GM12878 (cell line): ENCODE results near the gene DIRAS3. TPM values are rescaled to one million over a fixed set of nuclear protein-coding genes. Genes with fewer than 3 reads are reported as not detected.

Experiments
- ATAC-seq: fragments of 200-7000 bp; cut with Tn5 transposase; 3 replicates; pipeline ENCODE4 v1.9.1; 2020; ENCODE audit warnings: mild to moderate bottlenecking, moderate library complexity
- BruUV-seq: library from RNA; stranded (reverse); fragments of 400-500 nt; replicated peaks from 2 replicates; lab custom pipeline; 2021; lab: Mats Ljungman, UMichigan
- CTCF ChIA-PET: fragments of 300-600 bp; sonication (Branson Sonifier 250); formaldehyde crosslinking; extraction: SDS; loops from one replicate; lab custom pipeline; 2021; ENCODE audit warnings: inconsistent platforms; lab: Yijun Ruan, JAX
- POLR2A ChIA-PET: fragments of 350-600 bp; formaldehyde crosslinking; extraction: SDS; loops from one replicate; lab custom pipeline; 2021; ENCODE audit warnings: inconsistent platforms; lab: Charles Lee
- RAD21 ChIA-PET: fragments of 300-600 bp; sonication (Branson Sonifier 250); formaldehyde crosslinking; loops from one replicate; lab custom pipeline; 2023; ENCODE audit warnings: antibody characterized with exemption; ENCODE audit not compliant: unreplicated experiment; lab: Charles Lee
- SMC1A ChIA-PET: fragments of 300-600 bp; sonication (Branson Sonifier 250); formaldehyde crosslinking; loops from one replicate; lab custom pipeline; 2023; ENCODE audit not compliant: unreplicated experiment, uncharacterized antibody; lab: Charles Lee
- DNase-seq: peaks from one replicate; pipeline ENCODE4 v3.0.0-alpha.2; 2011; ENCODE audit warnings: low read depth, low spot score
- FAIRE-seq: peaks from 3 replicates; lab custom pipeline; 2011; peaks lifted over from hg19 to GRCh38; lab: Jason Lieb, UNC
- H2AFZ ChIP-seq: 2 replicates; pipeline ENCODE4 v1.6.0; 2011; ENCODE audit warnings: low read depth, low read length, control low read depth; ENCODE audit not compliant: control insufficient read depth
- H3K27ac ChIP-seq: 2 replicates; pipeline ENCODE4 v1.5.1; 2011; ENCODE audit warnings: control low read depth; ENCODE audit not compliant: control insufficient read depth, insufficient read depth
- H3K27me3 ChIP-seq, 2 experiments: replicated peaks in 1 of 2; 2 replicates each; pipeline versions ENCODE4 v1.6.0 to v1.6.1; 2011; ENCODE audit warnings: low read length in 1 of 2; ENCODE audit not compliant: control insufficient read depth in 2 of 2, insufficient read depth in 2 of 2
- H3K36me3 ChIP-seq, 2 experiments: 2 replicates each; pipeline ENCODE4 v1.5.1; 2011; ENCODE audit warnings: low read length in 1 of 2; ENCODE audit not compliant: control insufficient read depth in 2 of 2, insufficient read depth in 2 of 2
- H3K4me1 ChIP-seq: 2 replicates; pipeline ENCODE4 v1.6.1; 2011; ENCODE audit warnings: mild to moderate bottlenecking, low read length, moderate library complexity, mixed read lengths; ENCODE audit not compliant: control insufficient read depth, insufficient read depth
- H3K4me2 ChIP-seq: 2 replicates; pipeline ENCODE4 v1.6.0; 2011; ENCODE audit warnings: control low read depth; ENCODE audit not compliant: control insufficient read depth, insufficient read depth
- H3K4me3 ChIP-seq: fragments of 200-600 bp; sonication (generic); 2 replicates; pipeline ENCODE4 v1.5.1; 2016
- H3K79me2 ChIP-seq: 2 replicates; pipeline ENCODE4 v1.6.0; 2011; ENCODE audit warnings: low read length; ENCODE audit not compliant: control insufficient read depth, insufficient read depth
- H3K9ac ChIP-seq: 2 replicates; pipeline ENCODE4 v1.8.0; 2011; ENCODE audit warnings: low read length, control low read depth, mixed read lengths; ENCODE audit not compliant: control insufficient read depth, insufficient read depth
- H3K9me3 ChIP-seq: replicated peaks from 3 replicates; pipeline ENCODE4 v1.5.1; 2011; ENCODE audit warnings: mild to moderate bottlenecking, low read length; ENCODE audit not compliant: control insufficient read depth, insufficient read depth
- H4K20me1 ChIP-seq: 2 replicates; pipeline ENCODE4 v1.6.0; 2011; ENCODE audit not compliant: control insufficient read depth, insufficient read depth
- BCLAF1 ChIP-seq: fragments of 450-650 bp; IDR thresholded peaks from 2 replicates; pipeline ENCODE4 v1.6.1; 2017; ENCODE audit warnings: antibody characterized with exemption, mild to moderate bottlenecking, moderate library complexity
- CREB1 ChIP-seq: IDR thresholded peaks from 2 replicates; pipeline ENCODE4 v1.6.1; 2012; ENCODE audit warnings: low read depth, mild to moderate bottlenecking, inconsistent platforms
- MEF2B ChIP-seq: fragments of 450-650 bp; IDR thresholded peaks from 2 replicates; pipeline ENCODE4 v1.6.1; 2018; ENCODE audit warnings: mild to moderate bottlenecking, moderate library complexity; ENCODE audit not compliant: partially characterized antibody, poor library complexity, severe bottlenecking
- MLLT1 ChIP-seq: fragments of 450-650 bp; IDR thresholded peaks from 2 replicates; pipeline ENCODE4 v1.6.1; 2016; ENCODE audit warnings: mild to moderate bottlenecking
- SMARCA5 ChIP-seq: fragments of 450-650 bp; IDR thresholded peaks from 2 replicates; pipeline ENCODE4 v1.6.1; 2017; ENCODE audit warnings: mild to moderate bottlenecking
- STAT1 ChIP-seq: fragments of 450-650 bp; conservative IDR thresholded peaks from 2 replicates; pipeline ENCODE4 v1.6.1; 2014; ENCODE audit warnings: antibody characterized with exemption, mild to moderate bottlenecking
- WGBS: methylation state at CpG from one replicate; pipeline ENCODE4 v1.1.6; 2016; ENCODE audit warnings: low lambda C conversion rate; ENCODE audit not compliant: insufficient replicate concordance, insufficient coverage; ENCODE audit errors: missing lambda C conversion rate; 5-methylcytosine and 5-hydroxymethylcytosine counted together
- in situ Hi-C: fragments of 300-500 bp; cut with MboI; formaldehyde crosslinking; loops from 9 replicates; pipeline ENCODE4 v1.14.3; 2018; ENCODE audit warnings: mixed read lengths
- intact Hi-C: fragments of 100-400 bp; cut with micrococcal nuclease; formaldehyde crosslinking; loops from one replicate; pipeline ENCODE4 v1.14.2; 2022; ENCODE audit not compliant: unreplicated experiment
- polyA plus RNA-seq, 11 experiments: library from polyadenylated mRNA; depleted of rRNA in 4 of 11; unstranded in 6 of 11; stranded (reverse) in 5 of 11; fragments of >200 nt; fragmentation: Nextera tagmentation in 4 of 11; fragmentation: Illumina TruSeq in 1 of 11; extraction: Ambion mirVana in 4 of 11; extraction: Trizol in 1 of 11; gene quantifications; 1 replicate in 1 of 11; 2 replicates in 10 of 11; pipeline versions ENCODE4 v1.2.1 to v1.2.3, GENCODE V29; 2011 to 2016; ENCODE audit warnings: inconsistent platforms in 2 of 11, missing spikeins in 2 of 11, low read depth in 1 of 11
- total RNA-seq, 4 experiments: library from RNA; depleted of rRNA in 3 of 4; stranded (reverse); fragments of >200 nt in 3 of 4; fragmentation: Illumina TruSeq in 1 of 4; extraction: Trizol in 1 of 4; gene quantifications; 2 replicates each; pipeline versions ENCODE4 v1.2.1 to v1.2.3, GENCODE V29; 2013 to 2021

The DIRAS3 gene
- total and polyA plus RNA-seq, 10 of the 15 experiments (the other 5 are each of a cell fraction or from before 2014, with no cell fraction given): not detected

GRCh38 chr1:68085752-68086151, 35.3 kb upstream of the DIRAS3 start (continued):
- TF ChIP-seq MLLT1 (no peak), STAT1 (no peak)

- RAD21 ChIA-PET: no interaction called here
- no peak for ATAC-seq
- in situ Hi-C loops: no loop called here
These were observed 33.3 kb upstream of the DIRAS3 start for GRCh38 chr1:68083686-68084085.

GRCh38 chr1:68081775-68082283, 31.4 kb upstream of the DIRAS3 start:
- H3K9ac ChIP-seq: no peak overlapping the region
- no peak overlapping the region for H2AFZ ChIP-seq
- RAD21 ChIA-PET: no interaction called here
- in situ Hi-C loops: no loop called here
- H3K4me1 ChIP-seq: no peaks in the 10 kb centered on the region
- no peaks in the 10 kb centered on the region for H3K36me3 ChIP-seq
- CTCF ChIA-PET: no interaction called here
- no peak overlapping the region for H3K27ac ChIP-seq
- no peaks in the 10 kb centered on the region for H3K9me3 ChIP-seq
- intact Hi-C loops: no loop called here
- DNase-seq: no peak
- H4K20me1 ChIP-seq: no peaks in the 10 kb centered on the region
- no peak overlapping the region for H3K4me3 ChIP-seq
- TF ChIP-seq BCLAF1: no peak
- no peak for TF ChIP-seq CREB1
- no peak for TF ChIP-seq MEF2B
- BruUV-seq: no TSS peak
- no peaks in the 10 kb centered on the region; a peak in 1 of 4 replicates for H3K27me3 ChIP-seq
- no peak for ATAC-seq
- SMC1A ChIA-PET: no interaction called here
- FAIRE-seq: no peak
- no peaks in the 10 kb centered on the region for H3K79me2 ChIP-seq
- no peak overlapping the region for H3K4me2 ChIP-seq
- POLR2A ChIA-PET: no interaction called here

More at GRCh38 chr1:68083686-68084085, 33.3 kb upstream of the DIRAS3 start:
- ChIA-PET CTCF (no interaction called here), SMC1A (no interaction called here), POLR2A (no interaction called here)
- DNase-seq (no peak), FAIRE-seq (no peak)
- no peak overlapping the region for H3K9ac ChIP-seq
- no peaks in the 10 kb centered on the region for H4K20me1 ChIP-seq
- no TSS peak for BruUV-seq
- H3K36me3 ChIP-seq: no peaks in the 10 kb centered on the region
- H3K79me2 ChIP-seq: no peaks in the 10 kb centered on the region
- no peak overlapping the region for H3K27ac ChIP-seq
- H3K4me1 ChIP-seq: no peaks in the 10 kb centered on the region
- no peaks in the 10 kb centered on the region for H3K9me3 ChIP-seq
- 0% methylated on average over 2 of the region's 2 CpGs for WGBS
- no peak overlapping the region for H3K4me2 ChIP-seq
- TF ChIP-seq SMARCA5: no peak
- intact Hi-C loops: no loop called here
- no peak overlapping the region for H2AFZ ChIP-seq
- no peak overlapping the region for H3K4me3 ChIP-seq
- no peaks in the 10 kb centered on the region; a peak in 1 of 4 replicates for H3K27me3 ChIP-seq
